ENCODE data around the gene RB1. TPM values are rescaled to one million over a fixed set of nuclear protein-coding genes. Genes with fewer than 3 reads are reported as not detected.
"Not testable (repeated sequence)": the region's sequence is repeated elsewhere in the genome, so short reads cannot be mapped to it uniquely, and the experiment has no call there.

RB1 gene
- polyA plus RNA-seq, 3 donors = 18.4 to 38.8 (median 29.9) TPM

GRCh38 chr13:48414501-48414900 is 111.0 kb downstream of the RB1 start:
- peaks cover 39 to 41% of the 10 kb centered on the region in 2 donors for H3K36me3 Mint-ChIP-seq
- no peak for DNase-seq
- Histone ChIP-seq H3K27me3 (ENCODE audit: control insufficient read depth in 2 of 2, insufficient read depth in 2 of 2, low read length in 2 of 2) (no peaks in the 10 kb centered on the region), H3K4me3 (replicated peaks in 1 of 3; ENCODE audit: low read depth in 2 of 3, low read length in 3 of 3) (no peak overlapping the region), H3K4me1 (ENCODE audit: control insufficient read depth in 1 of 2, insufficient read depth in 2 of 2, low read length in 2 of 2) (peaks cover 0 to 13% of the 10 kb centered on the region in 2 donors), H2AFZ (ENCODE audit: insufficient read depth, low read depth, low read length, poor library complexity, severe bottlenecking) (no peak overlapping the region), H3K79me2 (ENCODE audit: insufficient read depth, low read length) (peaks cover 39% of the 10 kb centered on the region), H3K4me2 (replicated peaks; ENCODE audit: extremely low read depth, low read length, poor library complexity, severe bottlenecking) (no peak overlapping the region), H4K20me1 (ENCODE audit: insufficient read depth, low read length) (no peaks in the 10 kb centered on the region), H3K9me3 (replicated peaks in 1 of 2; ENCODE audit: control insufficient read depth in 1 of 2, insufficient read depth in 1 of 2, low read length in 2 of 2) (peaks cover 0 to 11% of the 10 kb centered on the region in 2 donors), H3K27ac (ENCODE audit: low read depth in 1 of 2, low read length in 2 of 2) (no peak overlapping the region), H3K36me3 (replicated peaks in 1 of 2; ENCODE audit: control insufficient read depth in 1 of 2, insufficient read depth in 2 of 2, low read length in 2 of 2) (peaks cover 9 to 27% of the 10 kb centered on the region in 2 donors), H3K9ac (ENCODE audit: insufficient read depth, low read length, poor library complexity, severe bottlenecking) (no peak overlapping the region)
- H3K27me3 Mint-ChIP-seq (ENCODE audit: low read depth in 3 of 3) = no peaks in the 10 kb centered on the region
- TF ChIP-seq, protein P1, sequence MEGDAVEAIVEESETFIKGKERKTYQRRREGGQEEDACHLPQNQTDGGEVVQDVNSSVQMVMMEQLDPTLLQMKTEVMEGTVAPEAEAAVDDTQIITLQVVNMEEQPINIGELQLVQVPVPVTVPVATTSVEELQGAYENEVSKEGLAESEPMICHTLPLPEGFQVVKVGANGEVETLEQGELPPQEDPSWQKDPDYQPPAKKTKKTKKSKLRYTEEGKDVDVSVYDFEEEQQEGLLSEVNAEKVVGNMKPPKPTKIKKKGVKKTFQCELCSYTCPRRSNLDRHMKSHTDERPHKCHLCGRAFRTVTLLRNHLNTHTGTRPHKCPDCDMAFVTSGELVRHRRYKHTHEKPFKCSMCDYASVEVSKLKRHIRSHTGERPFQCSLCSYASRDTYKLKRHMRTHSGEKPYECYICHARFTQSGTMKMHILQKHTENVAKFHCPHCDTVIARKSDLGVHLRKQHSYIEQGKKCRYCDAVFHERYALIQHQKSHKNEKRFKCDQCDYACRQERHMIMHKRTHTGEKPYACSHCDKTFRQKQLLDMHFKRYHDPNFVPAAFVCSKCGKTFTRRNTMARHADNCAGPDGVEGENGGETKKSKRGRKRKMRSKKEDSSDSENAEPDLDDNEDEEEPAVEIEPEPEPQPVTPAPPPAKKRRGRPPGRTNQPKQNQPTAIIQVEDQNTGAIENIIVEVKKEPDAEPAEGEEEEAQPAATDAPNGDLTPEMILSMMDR (IDR thresholded peaks at IDR 0.05) = no peak
- peaks cover 14 to 28% (median 22%) of the 10 kb centered on the region in 7 donors for H3K9me3 Mint-ChIP-seq
- H3K4me1 Mint-ChIP-seq = peaks cover 20% of the 10 kb centered on the region
- H3K27ac Mint-ChIP-seq = no peak overlapping the region
- intact Hi-C loops (cut with micrococcal nuclease) = loop anchor here in 1 of 2 donors (5.0 kb wide), 1 partner anchor 33 kb away; no protein-coding TSS in a partner anchor
- H3K4me3 Mint-ChIP-seq = no peak overlapping the region

DNA sequence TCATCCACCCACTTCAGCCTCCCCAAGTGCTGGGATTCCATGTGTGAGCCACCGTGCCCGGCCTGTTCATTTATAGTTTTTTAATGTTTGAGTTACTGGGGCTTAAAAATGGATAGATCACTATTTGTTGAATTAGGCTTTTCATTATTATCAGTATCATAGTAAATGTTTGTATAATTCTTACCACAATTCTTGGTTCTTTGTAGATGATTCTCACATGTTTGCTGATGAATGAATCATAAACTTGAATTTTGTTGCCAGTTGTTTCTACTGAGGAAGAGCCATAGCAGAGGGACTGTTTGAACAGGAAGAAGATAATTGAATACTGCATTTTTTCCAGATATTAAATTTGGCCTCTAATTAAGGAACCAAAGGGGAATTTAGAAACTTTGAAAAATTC is 112.0 kb downstream of the RB1 start:
- Histone ChIP-seq H2AFZ (ENCODE audit: insufficient read depth, low read depth, low read length, poor library complexity, severe bottlenecking) (no peak overlapping the region), H3K4me3 (replicated peaks in 1 of 3; ENCODE audit: low read depth in 2 of 3, low read length in 3 of 3) (no peak overlapping the region), H4K20me1 (ENCODE audit: insufficient read depth, low read length) (no peaks in the 10 kb centered on the region), H3K4me2 (replicated peaks; ENCODE audit: extremely low read depth, low read length, poor library complexity, severe bottlenecking) (no peak overlapping the region), H3K36me3 (replicated peaks in 1 of 2; ENCODE audit: control insufficient read depth in 1 of 2, insufficient read depth in 2 of 2, low read length in 2 of 2) (peaks cover 6 to 20% of the 10 kb centered on the region in 2 donors), H3K27ac (ENCODE audit: low read depth in 1 of 2, low read length in 2 of 2) (no peak overlapping the region), H3K9me3 (replicated peaks in 1 of 2; ENCODE audit: control insufficient read depth in 1 of 2, insufficient read depth in 1 of 2, low read length in 2 of 2) (peaks cover 0 to 11% of the 10 kb centered on the region in 2 donors), H3K79me2 (ENCODE audit: insufficient read depth, low read length) (peaks cover 29% of the 10 kb centered on the region), H3K9ac (ENCODE audit: insufficient read depth, low read length, poor library complexity, severe bottlenecking) (no peak overlapping the region), H3K27me3 (ENCODE audit: control insufficient read depth in 2 of 2, insufficient read depth in 2 of 2, low read length in 2 of 2) (no peaks in the 10 kb centered on the region), H3K4me1 (ENCODE audit: control insufficient read depth in 1 of 2, insufficient read depth in 2 of 2, low read length in 2 of 2) (peaks cover 0 to 11% of the 10 kb centered on the region in 2 donors)
- Mint-ChIP-seq H3K27ac (no peak overlapping the region), H3K4me3 (no peak overlapping the region), H3K4me1 (peaks cover 15% of the 10 kb centered on the region), H3K27me3 (ENCODE audit: low read depth in 3 of 3) (no peaks in the 10 kb centered on the region), H3K9me3 (peaks cover 18 to 34% (median 27%) of the 10 kb centered on the region in 7 donors), H3K36me3 (peaks cover 35% of the 10 kb centered on the region in 2 donors)
- TF ChIP-seq, protein P1 (IDR thresholded peaks at IDR 0.05) = no peak
- DNase-seq = no peak
- WGBS (ENCODE audit: insufficient coverage) = no CpG with 5 or more reads among the region's 2 CpGs
- intact Hi-C loops (cut with micrococcal nuclease) = no loop called here

- H3K9ac ChIP-seq (ENCODE audit: insufficient read depth, low read length, poor library complexity, severe bottlenecking); intact Hi-C loops (cut with micrococcal nuclease); H3K4me2 ChIP-seq (replicated peaks; ENCODE audit: extremely low read depth, low read length, poor library complexity, severe bottlenecking); H3K4me1 ChIP-seq (ENCODE audit: control insufficient read depth in 1 of 2, insufficient read depth in 2 of 2, low read length in 2 of 2); H2AFZ ChIP-seq (ENCODE audit: insufficient read depth, low read depth, low read length, poor library complexity, severe bottlenecking); H3K4me3 ChIP-seq (replicated peaks in 1 of 3; ENCODE audit: low read depth in 2 of 3, low read length in 3 of 3); H3K27ac Mint-ChIP-seq; H3K27me3 Mint-ChIP-seq (ENCODE audit: low read depth in 3 of 3); DNase-seq; H3K27me3 ChIP-seq (ENCODE audit: control insufficient read depth in 2 of 2, insufficient read depth in 2 of 2, low read length in 2 of 2); H3K4me3 Mint-ChIP-seq; H3K36me3 ChIP-seq (replicated peaks in 1 of 2; ENCODE audit: control insufficient read depth in 1 of 2, insufficient read depth in 2 of 2, low read length in 2 of 2); H3K79me2 ChIP-seq (ENCODE audit: insufficient read depth, low read length); H3K27ac ChIP-seq (ENCODE audit: low read depth in 1 of 2, low read length in 2 of 2); H3K4me1 Mint-ChIP-seq; H4K20me1 ChIP-seq (ENCODE audit: insufficient read depth, low read length); H3K9me3 ChIP-seq (replicated peaks in 1 of 2; ENCODE audit: control insufficient read depth in 1 of 2, insufficient read depth in 1 of 2, low read length in 2 of 2): not testable (repeated sequence)
- peaks cover 10 to 30% (median 25%) of the 10 kb centered on the region in 7 donors for H3K9me3 Mint-ChIP-seq
- peaks cover 21 to 23% of the 10 kb centered on the region in 2 donors for H3K36me3 Mint-ChIP-seq
- WGBS (ENCODE audit: insufficient coverage) = no CpG with 5 or more reads among the region's 5 CpGs
Measured at GRCh38 chr13:48422003-48422402, 118.5 kb downstream of the RB1 start.
